ENCODE results near the gene PDIA6.

GRCh38 chr2:10765461-10765860, 47.1 kb downstream of the PDIA6 start:
- TF ChIP-seq SRF (IDR thresholded peaks at IDR 0.05; ENCODE audit: low read depth), result no peak
- TF ChIP-seq MAX (IDR thresholded peaks at IDR 0.05), result no peak
- no peak for TF ChIP-seq ZFX (IDR thresholded peaks at IDR 0.05)
- TF ChIP-seq EZH2 (IDR thresholded peaks at IDR 0.05), result no peak
- no peak for TF ChIP-seq ELF1 (IDR thresholded peaks at IDR 0.05; ENCODE audit: borderline replicate concordance, low read depth)
